EL (cell line): ENCODE data around the gene MSI2.

Source experiments
- DNase-seq: peaks from one replicate; pipeline ENCODE4 v3.0.0-alpha.2; 2016

The MSI2 gene

GRCh38 chr17:57631871-57632270, 375.5 kb downstream of the MSI2 start:
- no peak for DNase-seq

GRCh38 chr17:57632294-57632693, 376.0 kb downstream of the MSI2 start:
- no peak for DNase-seq

GRCh38 chr17:57633236-57633635, 376.9 kb downstream of the MSI2 start:
- DNase-seq = no peak

GRCh38 chr17:57634713-57635465, 378.6 kb downstream of the MSI2 start:
- peak; percentile 61 for DNase-seq

GRCh38 chr17:57636274-57636673, 380.0 kb downstream of the MSI2 start:
- no peak for DNase-seq

GRCh38 chr17:57636985-57637665, 380.8 kb downstream of the MSI2 start:
- peak; percentile 37 for DNase-seq

GRCh38 chr17:57637666-57638010, 381.3 kb downstream of the MSI2 start:
- DNase-seq = no peak

GRCh38 chr17:57638284-57638683, 382.0 kb downstream of the MSI2 start:
- DNase-seq = no peak

- DNase-seq = no peak
Observed at GRCh38 chr17:57639381-57639780, 383.1 kb downstream of the MSI2 start.

GRCh38 chr17:57640079-57640478, 383.8 kb downstream of the MSI2 start:
- no peak for DNase-seq

- DNase-seq = no peak
Observed at GRCh38 chr17:57641761-57642160, 385.4 kb downstream of the MSI2 start.

- no peak for DNase-seq
Observed at GRCh38 chr17:57643062-57643461, 386.7 kb downstream of the MSI2 start.

GRCh38 chr17:57644326-57644725, 388.0 kb downstream of the MSI2 start:
- DNase-seq = no peak

GRCh38 chr17:57645950-57646665, 389.8 kb downstream of the MSI2 start:
- peak; percentile 18 for DNase-seq

- DNase-seq = no peak
Observed at GRCh38 chr17:57648720-57649119, 392.4 kb downstream of the MSI2 start.

GRCh38 chr17:57649191-57649590, 392.9 kb downstream of the MSI2 start:
- DNase-seq = no peak

GRCh38 chr17:57649731-57650484, 393.6 kb downstream of the MSI2 start:
- peak; percentile 49 for DNase-seq

- DNase-seq = no peak
Observed at GRCh38 chr17:57650548-57650947, 394.2 kb downstream of the MSI2 start.

GRCh38 chr17:57651451-57651850, 395.1 kb downstream of the MSI2 start:
- no peak for DNase-seq

GRCh38 chr17:57651996-57652395, 395.7 kb downstream of the MSI2 start:
- DNase-seq = no peak

- no peak for DNase-seq
Observed at GRCh38 chr17:57652811-57653210, 396.5 kb downstream of the MSI2 start.

GRCh38 chr17:57653279-57653678, 397.0 kb downstream of the MSI2 start:
- DNase-seq = no peak
